Activated naive CD4-positive, alpha-beta T cell treated with anti-CD3 and anti-CD28 coated beads for 36 hours (primary cell): Measurements from ENCODE around the gene CCDC88C. TPM values are rescaled to one million over a fixed set of nuclear protein-coding genes. Genes with fewer than 3 reads are reported as not detected.
A peak's percentile ranks its signal among the peaks of the same experiment; 100 is the strongest.

ENCODE experiments used
- CTCF ChIA-PET: fragments of 350-600 bp; sonication (Branson Sonifier 250); formaldehyde crosslinking; loops from one replicate; lab custom pipeline; 2021; ENCODE audit warnings: antibody characterized with exemption; lab: Charles Lee
- DNase-seq: peaks from one replicate; pipeline ENCODE4 v3.0.0-alpha.2; 2020
- H3K27ac Mint-ChIP-seq: one replicate; pipeline ENCODE4 v1.8.0; 2021; ENCODE audit warnings: mild to moderate bottlenecking, mixed read lengths
- H3K27me3 Mint-ChIP-seq: one replicate; pipeline ENCODE4 v1.8.0; 2021; ENCODE audit warnings: low read depth, mixed read lengths
- H3K36me3 Mint-ChIP-seq: one replicate; pipeline ENCODE4 v1.8.0; 2021; ENCODE audit warnings: low read depth, mixed read lengths
- H3K4me1 Mint-ChIP-seq: one replicate; pipeline ENCODE4 v1.8.0; 2021; ENCODE audit warnings: low read depth, mixed read lengths
- H3K4me3 Mint-ChIP-seq: one replicate; pipeline ENCODE4 v1.8.0; 2021; ENCODE audit warnings: mild to moderate bottlenecking, moderate library complexity, mixed read lengths
- H3K9me3 Mint-ChIP-seq: one replicate; pipeline ENCODE4 v1.8.0; 2021; ENCODE audit warnings: mixed read lengths
- intact Hi-C: fragments of 100-400 bp; cut with micrococcal nuclease; formaldehyde crosslinking; loops from one replicate; pipeline ENCODE4 v1.15.1; 2023
- total RNA-seq, 2 experiments: library from RNA; stranded (reverse); gene quantifications; one replicate each; pipeline ENCODE4 v1.2.3, GENCODE V29; 2021

CCDC88C gene
- total RNA-seq, 2 experiments from 2014 or later = 76.0 to 83.3 TPM

DNA sequence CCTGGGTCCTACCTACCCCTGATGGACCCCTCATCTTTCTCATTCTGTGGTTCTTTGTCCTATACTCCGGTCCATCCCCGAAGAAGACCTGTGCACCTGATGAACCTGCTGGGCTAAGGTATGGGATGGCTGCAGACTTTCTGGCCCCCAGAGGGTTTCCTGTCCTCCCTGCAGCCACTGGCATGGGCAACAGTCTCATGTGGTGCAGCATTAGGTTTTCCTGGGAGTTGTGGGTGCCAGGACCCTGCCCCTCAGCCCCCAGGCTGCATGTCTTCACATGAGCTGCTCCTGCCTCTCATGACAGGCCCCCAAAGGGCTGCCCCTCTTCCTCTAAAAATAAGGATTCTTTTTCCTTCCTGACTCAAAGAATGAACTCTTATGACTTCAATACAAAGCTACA, 100.9 kb downstream of the CCDC88C start:
- H3K27me3 Mint-ChIP-seq = no peaks in the 10 kb centered on the region
- no peak for DNase-seq
- H3K4me1 Mint-ChIP-seq = peaks cover 64% of the 10 kb centered on the region
- H3K27ac Mint-ChIP-seq = peak overlapping the region; percentile 95
- intact Hi-C loops = loop anchor here (1.0 to 2.0 kb wide), 5 partner anchors 8 to 256 kb away; partner anchors contain the start of gene RPS6KA5
- CTCF ChIA-PET = interaction anchor here (0.6 to 1.5 kb wide), 4 partner anchors 33 to 414 kb away, joined by 3 to 5 read pairs (median 4); no protein-coding TSS in a partner anchor
- H3K36me3 Mint-ChIP-seq = peaks cover 54% of the 10 kb centered on the region
- no peaks in the 10 kb centered on the region for H3K9me3 Mint-ChIP-seq
- H3K4me3 Mint-ChIP-seq = peak overlapping the region; percentile 60

DNA sequence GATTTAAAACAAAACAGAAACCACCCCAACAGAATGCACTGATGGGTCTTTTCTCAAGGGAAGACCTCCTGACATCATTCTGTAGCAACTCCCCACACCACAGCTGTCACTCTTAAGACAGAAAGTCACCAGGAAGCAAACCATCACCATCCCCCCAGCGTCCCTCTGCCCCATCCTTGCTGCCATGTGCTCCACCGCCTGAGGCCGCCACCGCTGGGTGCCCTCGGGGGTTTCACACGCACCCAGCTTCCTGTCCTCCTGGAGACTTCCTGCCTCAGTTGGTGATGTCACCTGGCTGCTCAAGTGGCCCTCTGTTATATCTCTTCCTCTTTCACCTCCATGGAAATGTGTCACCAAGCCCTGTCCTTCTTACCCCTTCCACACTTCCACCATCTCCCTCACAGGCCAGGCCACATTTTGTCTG, 101.8 kb downstream of the CCDC88C start:
- peaks cover 69% of the 10 kb centered on the region for H3K4me1 Mint-ChIP-seq
- H3K36me3 Mint-ChIP-seq = peaks cover 60% of the 10 kb centered on the region
- peak overlapping the region; percentile 95 for H3K27ac Mint-ChIP-seq
- intact Hi-C loops = loop anchor here (1.0 to 2.0 kb wide), 5 partner anchors 8 to 256 kb away; partner anchors contain the start of gene RPS6KA5
- H3K4me3 Mint-ChIP-seq = peak overlapping the region; percentile 58
- CTCF ChIA-PET = interaction anchor here (0.9 to 1.5 kb wide), 3 partner anchors 9 to 34 kb away, joined by 3 to 4 read pairs (median 4); no protein-coding TSS in a partner anchor
- no peaks in the 10 kb centered on the region for H3K9me3 Mint-ChIP-seq
- DNase-seq = peak; percentile 94
- no peaks in the 10 kb centered on the region for H3K27me3 Mint-ChIP-seq

DNA sequence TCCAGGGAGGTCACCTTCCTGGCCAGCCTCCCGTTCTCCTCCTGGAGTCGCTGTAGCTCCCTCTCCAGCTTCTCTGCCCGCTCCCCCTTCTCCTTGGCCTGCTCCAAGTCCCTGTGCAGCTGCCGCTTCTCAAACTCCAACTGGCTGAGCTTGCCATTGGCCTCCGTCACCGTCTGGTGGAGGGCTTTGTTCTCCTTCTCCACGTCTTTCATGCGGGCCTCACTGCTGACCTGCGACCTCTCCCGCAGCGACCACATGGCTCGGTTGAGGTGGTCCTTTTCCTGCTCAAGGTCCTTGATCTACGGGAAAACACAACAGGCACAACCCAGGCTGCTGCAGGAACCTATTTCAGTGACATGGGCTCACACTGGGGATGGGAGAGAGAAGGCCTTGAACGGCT, 103.8 kb downstream of the CCDC88C start:
- Mint-ChIP-seq H3K9me3 (no peaks in the 10 kb centered on the region), H3K36me3 (peaks cover 59% of the 10 kb centered on the region), H3K27me3 (no peaks in the 10 kb centered on the region), H3K4me1 (peaks cover 75% of the 10 kb centered on the region), H3K4me3 (no peak overlapping the region), H3K27ac (no peak overlapping the region)
- no peak for DNase-seq
- CTCF ChIA-PET = interaction anchor here (0.6 to 1.4 kb wide), 2 partner anchors 9 to 113 kb away, joined by 3 read pairs; no protein-coding TSS in a partner anchor
- intact Hi-C loops = no loop called here

DNA sequence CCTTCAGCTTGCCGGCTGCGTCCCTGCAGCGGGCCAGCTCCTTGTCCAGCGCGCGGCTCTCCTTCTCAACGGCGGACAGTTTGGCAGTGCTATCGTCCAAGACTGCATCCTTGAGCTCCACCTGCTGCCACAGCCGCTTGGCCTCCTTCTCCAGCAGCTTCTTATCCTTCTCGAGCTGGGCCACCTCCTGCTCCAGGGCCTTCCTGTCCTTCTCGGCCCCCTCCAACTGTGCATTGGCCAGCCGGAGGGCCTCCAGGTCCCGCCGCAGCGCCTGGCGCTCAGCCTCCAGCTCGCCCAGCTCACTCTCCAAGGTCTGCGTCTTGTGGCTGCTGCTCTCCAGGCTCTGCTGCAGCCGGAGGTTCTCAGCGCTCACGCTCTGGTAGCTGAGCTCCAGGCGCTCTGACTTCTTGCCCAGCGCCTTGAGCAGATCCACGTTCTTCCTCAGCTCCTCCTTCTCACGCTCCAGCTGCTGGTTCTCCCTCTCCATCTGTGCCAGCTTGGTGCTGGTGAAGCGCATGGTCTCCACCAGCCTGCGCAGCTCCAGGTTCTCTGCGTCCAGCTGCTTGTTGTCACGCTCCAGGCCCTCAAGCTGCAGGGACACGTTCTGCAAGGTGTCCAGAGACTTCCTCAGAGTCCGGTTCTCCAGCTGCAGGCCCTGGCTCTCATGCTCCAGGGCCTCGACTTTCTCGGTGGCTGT, 104.3 kb downstream of the CCDC88C start:
- CTCF ChIA-PET = interaction anchor here (0.6 to 1.4 kb wide), 2 partner anchors 10 to 114 kb away, joined by 3 read pairs; no protein-coding TSS in a partner anchor
- DNase-seq = no peak
- Mint-ChIP-seq H3K36me3 (peaks cover 58% of the 10 kb centered on the region), H3K4me3 (no peak overlapping the region), H3K4me1 (peaks cover 71% of the 10 kb centered on the region), H3K9me3 (no peaks in the 10 kb centered on the region), H3K27me3 (no peaks in the 10 kb centered on the region), H3K27ac (no peak overlapping the region)
- intact Hi-C loops = no loop called here

DNA sequence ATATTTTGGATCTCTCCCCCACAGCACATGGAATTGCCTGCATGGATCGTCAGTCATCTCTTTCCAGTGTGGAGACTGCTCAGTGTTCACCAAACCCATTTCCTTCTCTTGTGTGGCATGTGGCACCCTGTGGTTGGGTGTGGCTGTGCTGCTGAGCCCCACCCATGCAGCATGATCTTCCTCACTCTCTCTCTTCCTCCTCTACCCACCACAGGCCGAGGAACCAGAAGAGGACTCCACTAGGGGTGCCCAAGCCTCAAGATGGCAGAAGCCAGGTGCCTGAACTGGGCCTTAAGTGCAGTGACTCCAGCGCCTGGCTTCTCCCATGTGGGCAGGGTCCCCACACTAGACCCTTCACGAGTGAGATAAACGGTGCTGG, 106.3 kb downstream of the CCDC88C start:
- intact Hi-C loops = no loop called here
- H3K4me1 Mint-ChIP-seq = peaks cover 50% of the 10 kb centered on the region
- DNase-seq = peak; percentile 57
- H3K36me3 Mint-ChIP-seq = peaks cover 60% of the 10 kb centered on the region
- CTCF ChIA-PET = no interaction called here
- peak overlapping the region; percentile 83 for H3K27ac Mint-ChIP-seq
- H3K9me3 Mint-ChIP-seq = no peaks in the 10 kb centered on the region
- no peaks in the 10 kb centered on the region for H3K27me3 Mint-ChIP-seq
- H3K4me3 Mint-ChIP-seq = no peak overlapping the region

DNA sequence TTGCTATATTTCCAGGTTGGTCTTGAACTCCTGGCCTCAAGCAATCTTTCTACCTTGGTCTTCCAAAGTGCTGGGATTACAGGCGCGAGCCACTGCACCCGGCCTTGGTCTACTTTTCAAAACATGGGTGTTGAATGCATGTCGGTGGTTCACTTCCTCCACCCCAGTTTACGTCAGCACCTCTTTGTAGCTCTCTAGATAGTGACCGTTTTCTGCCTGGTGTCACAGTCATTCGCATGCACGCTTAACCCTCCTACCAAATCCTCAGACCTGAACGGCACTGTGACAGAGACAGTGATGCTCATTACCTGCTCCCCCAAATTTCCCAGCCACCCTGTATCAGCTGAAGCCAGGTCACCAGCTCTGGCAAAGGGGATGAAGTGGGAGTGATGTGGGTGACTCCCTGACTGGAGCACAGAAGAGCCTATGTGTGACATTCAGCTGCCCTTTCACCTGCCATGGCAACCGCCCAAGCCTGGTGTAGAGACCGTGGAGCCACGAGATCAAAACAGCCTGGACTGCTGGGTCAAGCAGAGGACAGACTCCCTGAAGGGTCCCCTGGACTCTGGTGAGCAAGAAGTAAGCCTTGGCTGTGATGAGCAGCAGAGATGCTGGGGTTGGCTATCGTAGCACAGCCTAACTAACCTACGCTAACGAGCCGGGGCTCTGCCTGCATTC, 106.9 kb downstream of the CCDC88C start:
- CTCF ChIA-PET = no interaction called here
- no peaks in the 10 kb centered on the region for H3K27me3 Mint-ChIP-seq
- peak; percentile 58 for DNase-seq
- intact Hi-C loops = no loop called here
- H3K4me1 Mint-ChIP-seq = peaks cover 45% of the 10 kb centered on the region
- H3K36me3 Mint-ChIP-seq = peaks cover 58% of the 10 kb centered on the region
- no peak overlapping the region for H3K4me3 Mint-ChIP-seq
- H3K9me3 Mint-ChIP-seq = no peaks in the 10 kb centered on the region
- H3K27ac Mint-ChIP-seq = peak overlapping the region; percentile 83

DNA sequence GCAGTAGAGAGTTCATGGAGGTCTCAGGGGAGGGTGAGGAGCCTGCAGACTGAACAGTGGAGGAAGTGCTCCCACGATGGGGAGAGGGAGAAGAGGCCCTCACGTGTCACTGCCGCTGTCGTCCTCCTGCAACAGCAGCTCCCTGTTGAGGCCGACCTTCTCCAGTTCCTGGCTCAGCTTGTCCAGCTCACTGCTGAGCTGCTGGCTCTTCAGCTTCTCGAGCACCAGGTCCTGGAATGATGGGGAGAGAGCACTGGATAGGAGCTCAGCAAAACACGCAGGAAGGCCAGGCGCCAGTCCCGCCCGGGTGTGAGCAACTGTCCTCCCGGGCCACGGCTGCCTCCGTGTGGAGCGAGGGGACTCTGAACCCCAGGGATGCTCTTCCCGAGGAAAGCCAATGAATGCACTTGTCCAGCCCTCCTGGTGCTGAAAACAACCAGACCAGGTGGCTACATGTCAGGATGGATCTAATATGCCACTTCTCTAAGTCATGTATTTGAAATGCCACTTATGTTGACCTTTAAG, 107.8 kb downstream of the CCDC88C start:
- Mint-ChIP-seq H3K9me3 (no peaks in the 10 kb centered on the region), H3K4me3 (no peak overlapping the region), H3K27ac (peak overlapping the region; percentile 83), H3K27me3 (no peaks in the 10 kb centered on the region), H3K4me1 (peaks cover 38% of the 10 kb centered on the region), H3K36me3 (peaks cover 61% of the 10 kb centered on the region)
- no peak for DNase-seq
- CTCF ChIA-PET = interaction anchor here (0.9 to 1.3 kb wide), 2 partner anchors 101 to 118 kb away, joined by 4 read pairs; no protein-coding TSS in a partner anchor
- intact Hi-C loops = no loop called here

DNA sequence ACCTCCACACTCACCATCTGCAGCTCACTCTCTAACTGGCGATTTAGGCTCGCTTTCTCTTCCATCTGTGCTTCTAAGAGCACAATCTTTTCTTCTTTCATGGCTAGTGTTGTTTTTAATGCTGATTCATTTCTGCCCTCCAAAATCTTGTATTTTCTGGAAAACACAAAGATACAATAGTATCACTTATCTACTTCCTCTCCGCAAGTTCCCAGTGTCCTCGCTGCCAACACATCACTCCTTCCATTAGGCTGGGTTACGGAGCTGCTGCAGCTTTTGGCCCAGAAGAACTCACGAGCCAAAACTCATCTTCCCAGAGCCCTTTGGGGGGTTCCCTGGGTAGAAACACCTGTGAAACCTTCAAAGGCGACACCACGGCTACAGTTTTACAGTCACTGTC, 109.3 kb downstream of the CCDC88C start:
- peaks cover 61% of the 10 kb centered on the region for H3K36me3 Mint-ChIP-seq
- intact Hi-C loops = no loop called here
- H3K27me3 Mint-ChIP-seq = no peaks in the 10 kb centered on the region
- H3K27ac Mint-ChIP-seq = peak overlapping the region; percentile 54
- H3K4me3 Mint-ChIP-seq = no peak overlapping the region
- H3K9me3 Mint-ChIP-seq = no peaks in the 10 kb centered on the region
- DNase-seq = no peak
- CTCF ChIA-PET = interaction anchor here (1.3 kb wide), 1 partner anchor 103 kb away, joined by 4 read pairs; no protein-coding TSS in a partner anchor
- peaks cover 40% of the 10 kb centered on the region for H3K4me1 Mint-ChIP-seq

DNA sequence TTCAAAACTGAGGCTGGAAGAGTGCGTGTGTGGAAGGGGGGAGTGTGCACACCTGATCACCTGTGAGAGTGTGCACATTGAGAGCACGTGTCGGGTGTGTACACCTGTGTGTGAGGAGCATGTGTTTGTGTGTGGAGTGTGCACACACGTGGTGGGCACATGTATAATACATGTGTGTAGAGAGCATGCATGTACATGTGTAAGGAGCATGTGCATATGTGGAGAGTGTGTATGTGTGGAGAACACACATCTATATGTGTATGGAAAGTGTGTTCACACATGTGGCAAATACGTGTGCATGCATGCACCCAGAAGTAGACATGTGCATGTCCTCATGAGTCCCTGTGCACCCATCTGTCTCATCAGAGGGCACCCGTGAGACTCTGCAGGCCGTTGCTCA, 110.0 kb downstream of the CCDC88C start:
- Mint-ChIP-seq H3K4me1 (peaks cover 40% of the 10 kb centered on the region), H3K4me3 (no peak overlapping the region), H3K36me3 (peaks cover 55% of the 10 kb centered on the region), H3K9me3 (no peaks in the 10 kb centered on the region), H3K27me3 (no peaks in the 10 kb centered on the region), H3K27ac (no peak overlapping the region)
- DNase-seq = no peak
- intact Hi-C loops = no loop called here
- CTCF ChIA-PET = no interaction called here

DNA sequence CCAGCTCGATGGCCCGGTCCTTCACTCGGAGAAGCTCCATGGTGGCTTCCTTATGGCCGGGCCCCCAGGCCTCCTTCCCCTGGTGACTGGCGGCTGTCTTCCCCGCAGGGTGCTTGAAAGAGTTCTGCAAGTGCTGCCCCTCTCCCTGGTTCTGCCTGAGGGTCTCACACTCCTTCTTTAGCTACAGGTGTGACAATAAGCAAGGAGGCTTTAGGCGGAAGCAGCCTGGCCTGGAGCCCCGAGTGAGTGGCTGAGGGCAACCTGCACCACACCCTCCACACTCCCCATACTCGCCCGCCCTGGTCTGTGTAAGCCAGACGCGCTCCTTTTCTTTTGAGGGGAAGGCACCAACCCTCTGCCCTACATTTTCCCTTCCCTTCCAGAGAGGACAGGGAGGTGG, 110.6 kb downstream of the CCDC88C start:
- Mint-ChIP-seq H3K27ac (peak overlapping the region; percentile 40), H3K27me3 (no peaks in the 10 kb centered on the region), H3K9me3 (no peaks in the 10 kb centered on the region), H3K36me3 (peaks cover 58% of the 10 kb centered on the region), H3K4me1 (peaks cover 44% of the 10 kb centered on the region), H3K4me3 (no peak overlapping the region)
- CTCF ChIA-PET = interaction anchor here (0.7 kb wide), 1 partner anchor 130 kb away, joined by 3 read pairs; no protein-coding TSS in a partner anchor
- intact Hi-C loops = no loop called here
- DNase-seq = no peak

DNA sequence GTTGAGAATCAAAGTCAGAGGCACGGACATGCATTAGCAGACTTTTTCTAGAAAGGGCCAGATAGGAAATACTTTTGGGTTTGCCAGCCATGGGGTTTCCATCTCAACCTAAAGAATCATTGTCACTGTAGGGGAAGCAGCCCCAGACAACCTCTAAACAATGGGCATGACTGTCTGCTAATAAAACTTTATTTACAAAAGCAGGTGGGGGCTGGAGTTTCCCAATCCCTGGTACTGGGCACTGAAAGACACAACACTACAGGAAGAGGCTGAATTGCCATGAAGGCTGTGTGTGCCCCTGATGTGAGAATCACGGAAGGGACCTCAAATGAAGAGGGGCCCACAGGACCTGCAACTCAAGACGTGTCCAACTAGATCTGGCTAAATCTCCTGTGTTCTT, 111.1 kb downstream of the CCDC88C start:
- Mint-ChIP-seq H3K27me3 (no peaks in the 10 kb centered on the region), H3K4me1 (peaks cover 48% of the 10 kb centered on the region), H3K9me3 (no peaks in the 10 kb centered on the region), H3K27ac (peak overlapping the region; percentile 43), H3K36me3 (peaks cover 63% of the 10 kb centered on the region), H3K4me3 (no peak overlapping the region)
- CTCF ChIA-PET = interaction anchor here (0.7 kb wide), 1 partner anchor 129 kb away, joined by 3 read pairs; no protein-coding TSS in a partner anchor
- DNase-seq = no peak
- intact Hi-C loops = no loop called here
